H1 (cell line): Measurements from ENCODE around the gene BUD13. TPM values are rescaled to one million over a fixed set of nuclear protein-coding genes. Genes with fewer than 3 reads are reported as not detected.

Source experiments
- CTCF ChIA-PET: fragments of 300-600 bp; sonication (Branson Sonifier 250); formaldehyde crosslinking; loops from one replicate; lab custom pipeline; 2021; ENCODE audit not compliant: partially characterized antibody; lab: Charles Lee
- POLR2A ChIA-PET: fragments of 300-600 bp; sonication (Branson Sonifier 250); formaldehyde crosslinking; loops from one replicate; lab custom pipeline; 2021; ENCODE audit warnings: inconsistent platforms; ENCODE audit not compliant: partially characterized antibody; lab: Charles Lee
- DNase-seq, 2 experiments: peaks; one replicate each; pipeline versions ENCODE4 v3.0.0 to v3.0.0-alpha.2; 2010 to 2022; ENCODE audit warnings: low spot score in 2 of 2, low read depth in 1 of 2, mixed read lengths in 1 of 2
- FAIRE-seq: peaks from 2 replicates; lab custom pipeline; 2011; peaks lifted over from hg19 to GRCh38; lab: Jason Lieb, UNC
- H2AFZ ChIP-seq: 2 replicates; pipeline ENCODE4 v1.8.1; 2012; ENCODE audit warnings: low read length, inconsistent platforms
- H2AK5ac ChIP-seq: 2 replicates; pipeline ENCODE4 v1.6.1; 2013; ENCODE audit warnings: low read depth, low read length
- H2BK120ac ChIP-seq: replicated peaks from 2 replicates; pipeline ENCODE3; 2013; ENCODE audit warnings: low read depth, low read length, inconsistent platforms
- H2BK12ac ChIP-seq: 2 replicates; pipeline ENCODE4 v1.6.1; 2013; ENCODE audit warnings: low read depth, low read length
- H2BK15ac ChIP-seq: 2 replicates; pipeline ENCODE4 v1.6.1; 2013; ENCODE audit warnings: low read length
- H2BK20ac ChIP-seq: 2 replicates; pipeline ENCODE4 v1.6.1; 2013; ENCODE audit warnings: low read length
- H2BK5ac ChIP-seq: 2 replicates; pipeline ENCODE4 v1.6.1; 2013; ENCODE audit warnings: low read depth, low read length
- H3K14ac ChIP-seq: 2 replicates; pipeline ENCODE4 v1.6.1; 2013; ENCODE audit warnings: inconsistent platforms; ENCODE audit not compliant: insufficient read length
- H3K18ac ChIP-seq: 2 replicates; pipeline ENCODE4 v1.6.1; 2013; ENCODE audit warnings: low read length; ENCODE audit errors: extremely low read depth
- H3K23ac ChIP-seq: 2 replicates; pipeline ENCODE4 v1.6.1; 2013; ENCODE audit warnings: inconsistent platforms; ENCODE audit not compliant: insufficient read length
- H3K23me2 ChIP-seq: 2 replicates; pipeline ENCODE4 v1.6.1; 2013; ENCODE audit warnings: low read depth, low read length
- H3K27ac ChIP-seq: 2 replicates; pipeline ENCODE4 v1.6.1; 2011; ENCODE audit warnings: low read depth, low read length, inconsistent platforms
- H3K27me3 ChIP-seq, 4 experiments: replicated peaks in 1 of 4; 1 replicate in 1 of 4; 2 replicates in 3 of 4; pipeline versions ENCODE4 v1.6.1 to v1.8.1; 2011 to 2013; ENCODE audit warnings: low read length in 3 of 4, mild to moderate bottlenecking in 3 of 4, inconsistent platforms in 2 of 4, mixed read lengths in 2 of 4, moderate library complexity in 1 of 4; ENCODE audit not compliant: control insufficient read depth in 3 of 4, insufficient read depth in 3 of 4; ENCODE audit errors: extremely low read depth in 1 of 4
- H3K36me3 ChIP-seq, 4 experiments: 2 replicates each; pipeline versions ENCODE4 v1.6.1 to v1.8.1; 2011 to 2013; ENCODE audit warnings: mild to moderate bottlenecking in 4 of 4, low read length in 3 of 4, moderate library complexity in 2 of 4, control low read depth in 1 of 4, inconsistent platforms in 1 of 4; ENCODE audit not compliant: insufficient read depth in 4 of 4, control insufficient read depth in 2 of 4
- H3K4ac ChIP-seq: replicated peaks from 2 replicates; pipeline ENCODE3; 2013; ENCODE audit warnings: low read length, low read depth, mixed read lengths, inconsistent platforms; ENCODE audit not compliant: insufficient read length
- H3K4me1 ChIP-seq, 4 experiments: replicated peaks in 1 of 4; 1 replicate in 1 of 4; 2 replicates in 3 of 4; pipeline versions ENCODE4 v1.6.1 to v1.8.1; 2011 to 2013; ENCODE audit warnings: low read length in 3 of 4, inconsistent platforms in 2 of 4, mixed read lengths in 1 of 4; ENCODE audit not compliant: insufficient read depth in 4 of 4, control insufficient read depth in 3 of 4
- H3K4me2 ChIP-seq, 2 experiments: 2 replicates each; pipeline versions ENCODE4 v1.6.1 to v1.8.1; 2011 to 2013; ENCODE audit warnings: low read depth in 2 of 2, low read length in 2 of 2, control low read depth in 1 of 2, inconsistent platforms in 1 of 2, mild to moderate bottlenecking in 1 of 2; ENCODE audit not compliant: insufficient read depth in 1 of 2
- H3K4me3 ChIP-seq, 4 experiments: fragments of 200-600, 300-600 bp in 1 of 4; sonication (generic), shearing (Covaris generic), sonication (Bioruptor Twin) in 1 of 4; 2 replicates each; pipeline versions ENCODE4 v1.5.1 to v1.8.1; 2011 to 2016; ENCODE audit warnings: low read length in 4 of 4, low read depth in 3 of 4, control low read depth in 2 of 4, inconsistent platforms in 2 of 4, mild to moderate bottlenecking in 2 of 4, mixed read lengths in 1 of 4, moderate library complexity in 1 of 4; ENCODE audit not compliant: insufficient read depth in 2 of 4; ENCODE audit errors: extremely low read depth in 1 of 4
- H3K56ac ChIP-seq: replicated peaks from 2 replicates; pipeline ENCODE3; 2013; ENCODE audit warnings: low read depth, mild to moderate bottlenecking, mixed read lengths, low read length, inconsistent platforms; ENCODE audit not compliant: insufficient read length
- H3K79me1 ChIP-seq: 2 replicates; pipeline ENCODE4 v1.6.1; 2013; ENCODE audit warnings: low read depth, low read length, control low read depth
- H3K79me2 ChIP-seq, 2 experiments: 2 replicates each; pipeline versions ENCODE4 v1.6.1 to v1.8.1; 2012 to 2013; ENCODE audit warnings: low read length in 2 of 2, mild to moderate bottlenecking in 2 of 2, inconsistent platforms in 1 of 2; ENCODE audit not compliant: insufficient read depth in 2 of 2, control insufficient read depth in 1 of 2
- H3K9ac ChIP-seq, 4 experiments: replicated peaks in 1 of 4; 1 replicate in 1 of 4; 2 replicates in 3 of 4; pipeline versions ENCODE4 v1.6.1 to v1.8.1; 2011 to 2013; ENCODE audit warnings: low read depth in 3 of 4, low read length in 3 of 4, control low read depth in 2 of 4, mild to moderate bottlenecking in 2 of 4, moderate library complexity in 2 of 4, inconsistent platforms in 1 of 4; ENCODE audit errors: extremely low read depth in 1 of 4
- H3K9me3 ChIP-seq, 2 experiments: 2 replicates each; pipeline versions ENCODE4 v1.6.1 to v1.8.1; 2012 to 2013; ENCODE audit warnings: mild to moderate bottlenecking in 2 of 2, moderate library complexity in 2 of 2, control low read depth in 1 of 2, inconsistent platforms in 1 of 2, low read depth in 1 of 2, low read length in 1 of 2, mixed read lengths in 1 of 2; ENCODE audit not compliant: insufficient read depth in 2 of 2
- H4K20me1 ChIP-seq, 2 experiments: replicated peaks in 1 of 2; 2 replicates each; pipeline versions ENCODE3 to v1.8.1; 2011 to 2013; ENCODE audit warnings: inconsistent platforms in 2 of 2, low read length in 2 of 2, mild to moderate bottlenecking in 1 of 2; ENCODE audit not compliant: insufficient read depth in 2 of 2, control insufficient read depth in 1 of 2
- H4K5ac ChIP-seq: 2 replicates; pipeline ENCODE4 v1.6.1; 2013; ENCODE audit warnings: low read length, low read depth, mixed read lengths, inconsistent platforms; ENCODE audit not compliant: insufficient read length
- H4K8ac ChIP-seq: 2 replicates; pipeline ENCODE4 v1.8.0; 2013; ENCODE audit warnings: mild to moderate bottlenecking, moderate library complexity, low read length, inconsistent platforms; ENCODE audit not compliant: insufficient read depth; ENCODE audit errors: extremely low read depth
- H4K91ac ChIP-seq: replicated peaks from 2 replicates; pipeline ENCODE3; 2013; ENCODE audit warnings: low read length, mixed read lengths, inconsistent platforms; ENCODE audit not compliant: insufficient read length
- ATF3 ChIP-seq: IDR thresholded peaks from 2 replicates; pipeline ENCODE4 v1.6.1; 2011; ENCODE audit warnings: low read depth, mild to moderate bottlenecking, low read length; ENCODE audit not compliant: insufficient read depth
- BCL11A ChIP-seq, 2 experiments: IDR thresholded peaks; one replicate each; pipeline ENCODE4 v1.6.1; 2011; ENCODE audit warnings: low read depth in 2 of 2, low read length in 2 of 2, mild to moderate bottlenecking in 2 of 2
- HDAC6 ChIP-seq: IDR thresholded peaks from one replicate; pipeline ENCODE4 v1.7.1; 2012; ENCODE audit warnings: low read depth, mild to moderate bottlenecking, inconsistent platforms, low read length, moderate library complexity
- JUND ChIP-seq: IDR thresholded peaks from 2 replicates; pipeline ENCODE4 v1.6.1; 2011; ENCODE audit warnings: mild to moderate bottlenecking, improper control_type of control experiment, low read length
- POLR2AphosphoS5 ChIP-seq: IDR thresholded peaks from 2 replicates; pipeline ENCODE4 v1.6.1; 2011; ENCODE audit warnings: low read depth, low read length
- SAP30 ChIP-seq: fragments of 300-600 bp; sonication (generic); IDR thresholded peaks from 2 replicates; pipeline ENCODE4 v1.7.1; 2012; ENCODE audit warnings: low read length, moderate library complexity, mild to moderate bottlenecking, inconsistent platforms; ENCODE audit not compliant: insufficient read depth, insufficient replicate concordance
- TCF12 ChIP-seq: IDR thresholded peaks from 2 replicates; pipeline ENCODE4 v1.6.1; 2011; ENCODE audit warnings: low read depth, mild to moderate bottlenecking, low read length
- TEAD4 ChIP-seq: IDR thresholded peaks from 2 replicates; pipeline ENCODE4 v1.6.1; 2012; ENCODE audit warnings: low read depth, low read length, inconsistent platforms, mixed read lengths
- ZNF274 ChIP-seq: IDR thresholded peaks from 2 replicates; pipeline ENCODE4 v1.7.0; 2012; ENCODE audit warnings: low read length, borderline replicate concordance; ENCODE audit errors: extremely low read depth
- WGBS, 2 experiments: shearing (Covaris generic) in 1 of 2; methylation state at CpG; one replicate each; pipeline versions ENCODE4 v1.1.6 to v1.1.7; 2013 to 2015; ENCODE audit warnings: low lambda C conversion rate in 2 of 2, mixed read lengths in 2 of 2, inconsistent platforms in 1 of 2, low coverage in 1 of 2, missing lambda C conversion rate in 1 of 2; ENCODE audit not compliant: insufficient replicate concordance in 2 of 2, insufficient coverage in 1 of 2, insufficient read length in 1 of 2; ENCODE audit errors: extremely low coverage in 1 of 2, missing lambda C conversion rate in 1 of 2; 5-methylcytosine and 5-hydroxymethylcytosine counted together
- polyA plus RNA-seq, 7 experiments: library from polyadenylated mRNA; depleted of rRNA in 3 of 7; stranded (reverse) in 5 of 7; unstranded in 2 of 7; fragments of >200 nt in 5 of 7; fragments of 200-250 nt in 2 of 7; gene quantifications; 1 replicate in 5 of 7; 2 replicates in 1 of 7; 4 replicates in 1 of 7; pipeline versions ENCODE4 v1.2.1 to v1.2.3, GENCODE V29; 2011 to 2013; ENCODE audit warnings: missing spikeins in 2 of 7, mixed read lengths in 2 of 7
- total RNA-seq: library from RNA; stranded (reverse); fragmentation: NEBNext Ultra II Directional; extraction: Animal tissue kit (Norgen Biotek cat#: 25700); gene quantifications from 2 replicates; pipeline ENCODE4 v1.2.1, GENCODE V29; 2021
- TF ChIP-seq, protein P1 (sequence below), 3 experiments: IDR thresholded peaks; 1 replicate in 2 of 3; 2 replicates in 1 of 3; pipeline versions ENCODE4 v1.5.1 to v1.6.1; 2011; ENCODE audit warnings: low read length in 3 of 3, mild to moderate bottlenecking in 3 of 3, inconsistent platforms in 2 of 3, low read depth in 1 of 3, moderate library complexity in 1 of 3; ENCODE audit not compliant: insufficient read depth in 1 of 3; ENCODE audit errors: control extremely low read depth in 1 of 3

BUD13 gene
- total and polyA plus RNA-seq, 2 of the 8 experiments (the other 6 are each of a cell fraction or from before 2014, with no cell fraction given): 24.8 to 27.2 TPM

DNA sequence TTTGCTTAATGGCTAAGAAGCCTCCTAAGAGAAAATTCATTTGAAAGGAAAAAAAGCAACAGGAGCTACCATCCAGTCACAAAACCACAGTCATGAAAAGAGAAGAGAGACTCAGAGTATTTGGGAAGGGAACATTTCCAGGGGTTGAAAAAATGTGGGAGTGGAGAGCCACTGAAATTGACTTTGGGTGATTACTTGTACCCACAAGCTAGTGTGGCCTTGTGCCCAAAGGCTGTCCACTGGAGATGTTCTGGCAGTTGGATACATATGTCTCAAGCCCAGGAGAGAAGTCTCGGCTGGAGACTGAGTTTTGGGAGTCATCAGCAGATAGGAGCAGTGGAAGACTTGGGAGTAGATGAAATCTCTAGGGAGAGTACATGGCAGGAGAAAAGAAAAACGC lies 22.1 kb upstream of the BUD13 start:
- Histone ChIP-seq H3K27ac (no peak overlapping the region), H3K4me1 (peaks cover 2 to 5% (median 4%) of the 10 kb centered on the region in 4 experiments; a peak in 5 of 7 replicates), H3K23me2 (no peaks in the 10 kb centered on the region), H4K91ac (no peak overlapping the region), H4K20me1 (no peaks in the 10 kb centered on the region), H2BK12ac (no peak overlapping the region), H2AFZ (no peak overlapping the region), H3K9me3 (no peaks in the 10 kb centered on the region), H3K27me3 (peaks cover 0 to 6% (median 3%) of the 10 kb centered on the region in 4 experiments; a peak in 4 of 7 replicates), H3K56ac (no peak overlapping the region), H2BK15ac (no peak overlapping the region), H3K79me1 (no peaks in the 10 kb centered on the region), H4K5ac (no peak overlapping the region), H3K36me3 (no peaks in the 10 kb centered on the region), H3K18ac (no peak overlapping the region), H3K4me2 (no peak overlapping the region), H3K4me3 (no peak overlapping the region), H2BK120ac (no peak overlapping the region), H2BK5ac (no peak overlapping the region), H3K14ac (no peak overlapping the region), H3K4ac (no peak overlapping the region), H3K79me2 (no peaks in the 10 kb centered on the region), H4K8ac (no peak overlapping the region), H3K23ac (no peak overlapping the region), H2AK5ac (no peak overlapping the region), H3K9ac (no peak overlapping the region), H2BK20ac (no peak overlapping the region)
- FAIRE-seq: no peak
- CTCF ChIA-PET: interaction anchor here (0.7 to 12.1 kb wide), 5 partner anchors 8 to 344 kb away, joined by 3 to 237 read pairs (median 3); partner anchors contain the start of genes APOA1 and APOC3
- WGBS, 2 experiments: 82% methylated on average over 2 of the region's 2 CpGs; no CpG with 5 or more reads in 1 of the 2 experiments
- TF ChIP-seq, protein P1, sequence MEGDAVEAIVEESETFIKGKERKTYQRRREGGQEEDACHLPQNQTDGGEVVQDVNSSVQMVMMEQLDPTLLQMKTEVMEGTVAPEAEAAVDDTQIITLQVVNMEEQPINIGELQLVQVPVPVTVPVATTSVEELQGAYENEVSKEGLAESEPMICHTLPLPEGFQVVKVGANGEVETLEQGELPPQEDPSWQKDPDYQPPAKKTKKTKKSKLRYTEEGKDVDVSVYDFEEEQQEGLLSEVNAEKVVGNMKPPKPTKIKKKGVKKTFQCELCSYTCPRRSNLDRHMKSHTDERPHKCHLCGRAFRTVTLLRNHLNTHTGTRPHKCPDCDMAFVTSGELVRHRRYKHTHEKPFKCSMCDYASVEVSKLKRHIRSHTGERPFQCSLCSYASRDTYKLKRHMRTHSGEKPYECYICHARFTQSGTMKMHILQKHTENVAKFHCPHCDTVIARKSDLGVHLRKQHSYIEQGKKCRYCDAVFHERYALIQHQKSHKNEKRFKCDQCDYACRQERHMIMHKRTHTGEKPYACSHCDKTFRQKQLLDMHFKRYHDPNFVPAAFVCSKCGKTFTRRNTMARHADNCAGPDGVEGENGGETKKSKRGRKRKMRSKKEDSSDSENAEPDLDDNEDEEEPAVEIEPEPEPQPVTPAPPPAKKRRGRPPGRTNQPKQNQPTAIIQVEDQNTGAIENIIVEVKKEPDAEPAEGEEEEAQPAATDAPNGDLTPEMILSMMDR (IDR thresholded peaks at IDR 0.05; ENCODE audit: control extremely low read depth in 1 of 3, insufficient read depth in 1 of 3, low read depth in 1 of 3, low read length in 3 of 3): no peak
- TF ChIP-seq TEAD4: no peak
- TF ChIP-seq HDAC6: no peak
- TF ChIP-seq ZNF274: no peak
- no peak for TF ChIP-seq TCF12
- TF ChIP-seq POLR2AphosphoS5: no peak
- TF ChIP-seq BCL11A (IDR thresholded peaks at IDR 0.05; ENCODE audit: low read depth in 2 of 2, low read length in 2 of 2): no peak
- no peak for TF ChIP-seq SAP30
- no peak for TF ChIP-seq JUND
- no peak for TF ChIP-seq ATF3
- POLR2A ChIA-PET: interaction anchor here (1.0 kb wide), 1 partner anchor 299 kb away, joined by 3 read pairs; no protein-coding TSS in a partner anchor
- DNase-seq: no peak
